T-helper 1 cell (primary cell): ENCODE measurements around the gene CACNG1.
"Not testable (repeated sequence)": the region's sequence is repeated elsewhere in the genome, so short reads cannot be mapped to it uniquely, and the experiment has no call there.

Experiments
- DNase-seq, 5 donors: peaks; one replicate each; pipeline ENCODE4 v3.0.0-alpha.2; 2012 to 2020

CACNG1 gene

DNA sequence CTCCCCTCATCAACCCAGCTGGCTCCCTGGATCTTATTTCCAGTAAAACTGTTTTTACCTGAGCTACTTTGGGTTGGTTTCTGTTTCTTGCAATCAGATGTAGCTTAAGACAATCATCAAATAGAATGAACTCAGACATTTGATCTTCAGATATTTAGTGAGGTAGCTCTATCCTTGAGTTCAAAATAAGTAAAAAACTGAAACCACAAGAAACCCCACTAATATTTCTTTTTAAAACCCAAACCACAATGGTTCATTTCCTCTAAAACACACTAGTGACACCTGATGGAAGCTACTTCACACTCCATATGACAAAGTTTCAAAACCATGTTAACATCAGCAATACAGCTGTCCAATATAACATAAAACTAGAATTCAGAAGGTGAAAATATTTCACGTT is 37.8 kb downstream of the CACNG1 start:
- DNase-seq = peak in 1 of 5 donors; percentile 27

DNA sequence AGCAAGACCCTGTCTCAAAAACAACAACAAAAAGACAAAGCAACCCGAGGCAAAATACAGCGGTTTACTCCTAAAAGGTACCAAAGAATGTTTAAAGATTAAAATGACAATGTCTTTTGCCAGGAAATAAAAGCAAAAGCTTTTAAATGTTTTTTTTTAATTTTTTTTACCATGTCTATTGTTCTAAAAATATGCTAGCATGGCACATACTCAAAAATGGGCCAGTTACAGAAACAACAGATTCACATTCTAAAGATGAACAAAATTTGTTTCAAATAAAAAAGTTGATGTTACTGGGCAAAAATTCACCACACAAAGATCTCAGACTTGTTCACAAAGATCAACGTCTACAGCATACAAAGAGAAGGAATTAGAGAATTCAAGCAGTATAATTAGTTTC is 41.1 kb downstream of the CACNG1 start:
- DNase-seq = no peak

DNA sequence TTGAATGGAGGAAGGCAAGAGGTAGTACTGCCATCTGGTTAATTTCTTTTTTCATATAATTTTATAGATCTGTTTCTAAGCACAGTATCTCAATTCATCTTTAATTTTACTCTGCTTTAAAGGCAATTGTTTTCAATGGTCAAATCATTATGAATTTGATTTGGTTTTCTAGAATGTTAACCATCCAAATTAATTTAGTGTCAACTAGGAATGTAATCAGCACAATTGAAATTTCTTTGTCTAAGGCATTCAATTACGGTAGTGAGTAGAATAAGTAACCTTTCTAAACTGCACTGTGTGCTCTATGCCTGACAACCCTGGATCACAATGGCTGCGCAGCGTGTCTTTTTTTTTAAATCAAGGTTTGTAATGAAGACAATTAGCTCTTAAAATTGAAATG is 44.3 kb downstream of the CACNG1 start:
- DNase-seq = no peak

DNA sequence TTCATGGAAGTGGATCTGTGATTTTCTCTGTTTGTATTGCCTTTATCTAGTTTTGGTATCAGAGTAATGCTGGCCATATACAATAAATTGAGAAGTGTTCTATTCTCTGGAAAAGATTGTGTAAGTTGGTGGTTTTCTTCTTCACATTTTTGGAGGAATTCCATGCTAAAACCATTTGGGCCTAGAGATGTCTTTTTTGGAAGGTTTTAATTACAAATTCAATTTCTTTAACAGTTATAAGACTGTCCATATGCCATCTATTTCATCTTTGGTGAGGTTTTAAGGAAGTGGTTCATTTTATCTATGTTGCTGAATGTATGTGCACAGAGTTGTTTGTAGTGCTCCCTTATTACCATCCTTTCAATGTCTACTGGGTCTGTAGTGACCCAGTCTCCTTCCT is 46.0 kb downstream of the CACNG1 start:
- DNase-seq = no peak

DNA sequence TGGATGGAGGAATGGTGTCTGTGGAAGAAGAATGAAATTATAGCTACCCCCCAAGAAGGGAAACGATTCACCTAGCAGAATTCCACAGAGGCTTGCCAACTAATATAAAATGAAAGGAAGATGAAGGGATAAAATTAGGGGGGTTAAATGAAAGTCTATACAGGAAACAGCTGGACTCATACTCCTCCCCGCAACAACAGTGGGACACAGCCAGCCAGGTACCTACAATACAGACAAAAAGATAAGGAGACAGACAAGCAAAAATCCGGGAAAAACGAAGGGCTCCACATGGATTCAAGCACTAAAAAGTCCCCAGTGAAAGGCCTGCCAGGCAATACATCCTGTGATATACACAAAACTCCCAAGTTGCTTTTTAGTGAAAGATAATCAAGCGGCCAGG is 47.9 kb downstream of the CACNG1 start:
- DNase-seq = no peak

DNA sequence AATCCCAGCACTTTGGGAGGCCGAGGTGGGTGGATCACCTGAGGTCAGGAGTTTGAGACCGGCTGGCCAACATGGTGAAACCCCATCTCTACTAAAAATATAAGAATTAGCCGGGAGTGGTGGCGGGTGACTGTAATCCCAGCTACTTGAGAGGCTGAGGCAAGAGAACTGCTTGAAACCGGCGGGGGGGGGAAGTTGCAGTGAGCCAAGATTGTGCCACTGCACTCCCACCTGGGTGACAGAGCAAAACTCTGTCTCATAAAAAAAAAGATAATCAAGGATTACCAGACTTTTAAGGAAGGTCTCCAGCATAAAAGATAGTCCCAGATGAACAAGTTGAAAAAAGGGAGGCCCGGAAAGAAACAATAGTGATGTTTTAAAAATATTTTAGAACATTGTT is 48.4 kb downstream of the CACNG1 start:
- not testable (repeated sequence) for DNase-seq

DNA sequence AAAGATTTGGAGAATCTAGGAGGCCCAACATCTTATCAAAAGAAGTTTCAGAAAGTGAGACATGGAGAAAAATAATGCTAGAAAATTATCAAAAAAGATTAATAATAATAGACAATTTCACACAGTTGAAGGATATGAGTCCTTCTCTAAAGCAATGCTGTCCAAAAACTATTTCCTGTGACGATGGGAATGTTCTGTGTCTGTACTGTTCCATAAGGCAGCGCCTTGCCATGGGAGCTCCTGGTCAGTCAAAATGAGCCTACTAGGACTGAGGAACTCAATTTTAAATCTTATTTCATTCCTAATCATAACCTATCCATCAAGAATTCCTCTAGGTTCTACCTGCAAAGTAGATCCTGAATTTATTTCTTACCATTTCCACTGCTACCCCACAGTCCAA is 49.0 kb downstream of the CACNG1 start:
- DNase-seq = no peak

DNA sequence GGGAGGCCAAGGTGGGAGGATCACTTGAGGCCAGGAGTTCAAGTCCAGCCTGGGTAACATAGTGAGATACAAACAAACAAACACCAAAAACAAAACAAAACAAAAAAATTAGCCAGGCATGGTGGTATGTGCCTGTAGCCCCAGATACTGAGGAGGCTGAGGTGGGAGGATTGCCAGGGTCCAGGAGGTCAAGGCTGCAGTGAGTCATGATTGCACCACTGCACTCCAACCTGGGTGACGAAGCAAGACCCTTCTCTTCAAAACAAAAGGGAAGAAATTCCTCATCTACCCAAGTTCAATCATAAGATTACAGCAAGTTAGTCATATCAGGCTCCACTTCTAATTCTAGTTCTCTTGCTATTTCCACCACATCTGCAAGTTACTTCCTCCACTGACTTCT is 50.9 kb downstream of the CACNG1 start:
- DNase-seq = not testable (repeated sequence)

DNA sequence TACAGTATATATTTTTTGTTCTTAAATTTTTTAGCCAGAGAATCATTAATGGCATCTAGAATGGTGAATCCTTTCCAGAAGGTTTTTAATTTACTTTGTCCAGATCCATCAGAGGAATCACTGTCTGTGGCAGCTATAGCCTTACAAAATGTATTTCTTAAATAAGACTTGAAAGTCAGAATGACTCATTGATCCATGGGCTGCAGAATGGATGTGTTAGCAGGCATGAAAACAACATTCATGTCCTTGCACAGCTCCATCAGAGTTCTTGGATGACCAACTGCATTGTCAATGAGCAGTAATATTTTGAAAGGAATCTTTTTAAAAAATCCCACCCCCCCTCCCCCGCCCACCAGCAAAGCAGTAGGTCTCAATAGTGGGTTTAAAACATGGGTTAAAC is 51.4 kb downstream of the CACNG1 start:
- no peak for DNase-seq

DNA sequence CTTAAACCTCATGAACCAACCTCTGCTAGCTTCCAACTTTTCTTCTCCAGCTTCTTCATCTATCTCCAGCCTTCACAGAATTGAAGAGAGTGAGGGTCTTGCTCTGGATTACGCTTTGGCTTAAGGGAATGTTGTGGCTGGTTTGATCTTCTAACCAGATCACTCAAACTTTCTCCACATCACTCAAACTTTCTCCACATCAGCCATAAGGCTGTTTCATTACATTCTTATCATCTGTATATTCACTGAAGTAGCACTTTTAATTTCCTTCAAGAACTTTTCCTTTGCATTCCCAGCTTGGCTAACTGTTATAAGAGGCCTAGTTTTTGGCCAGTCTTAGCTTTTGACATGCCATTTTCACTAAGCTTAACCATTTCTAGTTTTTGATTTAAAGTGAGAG is 52.3 kb downstream of the CACNG1 start:
- no peak for DNase-seq

DNA sequence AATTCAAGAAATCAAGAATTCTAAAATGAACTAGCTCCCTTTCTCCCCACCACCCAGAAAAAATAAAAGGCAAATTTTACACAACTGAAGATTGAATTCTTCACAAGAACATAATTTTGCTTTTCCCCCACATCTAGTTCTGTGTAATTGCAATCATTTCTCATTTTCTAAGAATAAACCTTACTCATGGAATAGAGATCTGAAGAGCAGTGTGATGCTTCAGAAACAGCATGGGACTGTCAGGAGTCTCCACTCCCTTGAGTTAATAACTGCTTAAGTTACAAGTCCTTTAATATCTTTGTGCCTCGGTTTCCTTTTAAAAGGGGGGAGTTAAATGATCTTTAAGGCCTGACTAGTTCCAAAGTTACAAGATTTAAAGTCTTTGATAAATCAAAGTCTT is 53.7 kb downstream of the CACNG1 start:
- no peak for DNase-seq

DNA sequence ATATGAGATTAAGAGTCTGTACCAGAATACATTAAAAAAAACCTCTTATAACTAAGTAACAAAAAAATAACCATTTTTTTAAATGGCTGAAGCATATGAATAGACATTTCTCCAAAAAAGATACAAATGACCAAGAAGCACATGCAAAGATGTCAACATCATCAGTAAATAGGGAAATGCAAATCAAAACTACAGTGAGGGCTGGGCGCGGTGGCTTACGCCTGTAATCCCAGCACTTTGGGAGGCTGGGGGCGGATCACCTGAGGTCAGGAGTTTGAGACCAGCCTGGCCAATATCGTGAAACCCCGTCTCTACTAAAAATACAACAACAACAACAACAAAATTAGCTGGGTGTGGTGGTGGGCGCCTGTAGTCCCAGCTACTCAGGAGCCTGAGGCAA is 60.3 kb downstream of the CACNG1 start:
- DNase-seq = not testable (repeated sequence)

DNA sequence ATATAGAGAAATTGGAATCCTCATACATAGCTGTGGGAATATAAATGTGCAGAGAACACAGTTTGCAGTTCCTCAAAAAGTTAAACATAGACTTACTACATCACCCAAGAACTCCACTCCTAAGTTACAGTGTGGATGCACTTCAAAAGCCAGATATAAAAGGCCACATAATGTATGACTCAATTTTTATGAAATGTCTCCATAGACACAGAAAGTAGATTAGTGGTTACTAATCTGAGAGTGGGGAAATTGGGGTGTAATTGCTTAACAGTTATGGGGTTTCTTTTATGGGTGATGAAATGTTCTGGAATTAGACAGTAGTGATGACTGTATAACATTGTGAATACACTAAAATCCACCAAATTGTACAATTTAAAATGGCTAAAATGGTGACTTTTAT is 60.9 kb downstream of the CACNG1 start:
- no peak for DNase-seq
